22Rv1 (cell line): Measurements from ENCODE around the gene BLOC1S4.
"Not testable (repeated sequence)": the region's sequence is repeated elsewhere in the genome, so short reads cannot be mapped to it uniquely, and the experiment has no call there.

Experiments used
- H3K27ac ChIP-seq: fragments of 450-650 bp; 2 replicates; pipeline ENCODE4 v1.5.1; 2017
- ZFX ChIP-seq: fragments of 450-650 bp; IDR thresholded peaks from 2 replicates; pipeline ENCODE4 v1.6.1; 2017; ENCODE audit warnings: antibody characterized with exemption, borderline replicate concordance
- TF ChIP-seq, protein P1 (sequence below): fragments of 450-650 bp; IDR thresholded peaks from 2 replicates; pipeline ENCODE4 v1.5.1; 2017; ENCODE audit warnings: mild to moderate bottlenecking

BLOC1S4 gene

GRCh38 chr4:6755088-6755753 is 39.2 kb downstream of the BLOC1S4 start:
- no peak for TF ChIP-seq ZFX
- TF ChIP-seq, protein P1, sequence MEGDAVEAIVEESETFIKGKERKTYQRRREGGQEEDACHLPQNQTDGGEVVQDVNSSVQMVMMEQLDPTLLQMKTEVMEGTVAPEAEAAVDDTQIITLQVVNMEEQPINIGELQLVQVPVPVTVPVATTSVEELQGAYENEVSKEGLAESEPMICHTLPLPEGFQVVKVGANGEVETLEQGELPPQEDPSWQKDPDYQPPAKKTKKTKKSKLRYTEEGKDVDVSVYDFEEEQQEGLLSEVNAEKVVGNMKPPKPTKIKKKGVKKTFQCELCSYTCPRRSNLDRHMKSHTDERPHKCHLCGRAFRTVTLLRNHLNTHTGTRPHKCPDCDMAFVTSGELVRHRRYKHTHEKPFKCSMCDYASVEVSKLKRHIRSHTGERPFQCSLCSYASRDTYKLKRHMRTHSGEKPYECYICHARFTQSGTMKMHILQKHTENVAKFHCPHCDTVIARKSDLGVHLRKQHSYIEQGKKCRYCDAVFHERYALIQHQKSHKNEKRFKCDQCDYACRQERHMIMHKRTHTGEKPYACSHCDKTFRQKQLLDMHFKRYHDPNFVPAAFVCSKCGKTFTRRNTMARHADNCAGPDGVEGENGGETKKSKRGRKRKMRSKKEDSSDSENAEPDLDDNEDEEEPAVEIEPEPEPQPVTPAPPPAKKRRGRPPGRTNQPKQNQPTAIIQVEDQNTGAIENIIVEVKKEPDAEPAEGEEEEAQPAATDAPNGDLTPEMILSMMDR, result no peak
- H3K27ac ChIP-seq, result no peak overlapping the region

GRCh38 chr4:6756345-6756744 is 40.4 kb downstream of the BLOC1S4 start:
- not testable (repeated sequence) for H3K27ac ChIP-seq

GRCh38 chr4:6758728-6759127 is 42.8 kb downstream of the BLOC1S4 start:
- TF ChIP-seq, protein P1, result no peak
- no peak for TF ChIP-seq ZFX
- H3K27ac ChIP-seq, result no peak overlapping the region

GRCh38 chr4:6760865-6761264 is 44.9 kb downstream of the BLOC1S4 start:
- H3K27ac ChIP-seq, result peak overlapping the region; percentile 66
- no peak for TF ChIP-seq ZFX
- TF ChIP-seq, protein P1, result no peak

DNA sequence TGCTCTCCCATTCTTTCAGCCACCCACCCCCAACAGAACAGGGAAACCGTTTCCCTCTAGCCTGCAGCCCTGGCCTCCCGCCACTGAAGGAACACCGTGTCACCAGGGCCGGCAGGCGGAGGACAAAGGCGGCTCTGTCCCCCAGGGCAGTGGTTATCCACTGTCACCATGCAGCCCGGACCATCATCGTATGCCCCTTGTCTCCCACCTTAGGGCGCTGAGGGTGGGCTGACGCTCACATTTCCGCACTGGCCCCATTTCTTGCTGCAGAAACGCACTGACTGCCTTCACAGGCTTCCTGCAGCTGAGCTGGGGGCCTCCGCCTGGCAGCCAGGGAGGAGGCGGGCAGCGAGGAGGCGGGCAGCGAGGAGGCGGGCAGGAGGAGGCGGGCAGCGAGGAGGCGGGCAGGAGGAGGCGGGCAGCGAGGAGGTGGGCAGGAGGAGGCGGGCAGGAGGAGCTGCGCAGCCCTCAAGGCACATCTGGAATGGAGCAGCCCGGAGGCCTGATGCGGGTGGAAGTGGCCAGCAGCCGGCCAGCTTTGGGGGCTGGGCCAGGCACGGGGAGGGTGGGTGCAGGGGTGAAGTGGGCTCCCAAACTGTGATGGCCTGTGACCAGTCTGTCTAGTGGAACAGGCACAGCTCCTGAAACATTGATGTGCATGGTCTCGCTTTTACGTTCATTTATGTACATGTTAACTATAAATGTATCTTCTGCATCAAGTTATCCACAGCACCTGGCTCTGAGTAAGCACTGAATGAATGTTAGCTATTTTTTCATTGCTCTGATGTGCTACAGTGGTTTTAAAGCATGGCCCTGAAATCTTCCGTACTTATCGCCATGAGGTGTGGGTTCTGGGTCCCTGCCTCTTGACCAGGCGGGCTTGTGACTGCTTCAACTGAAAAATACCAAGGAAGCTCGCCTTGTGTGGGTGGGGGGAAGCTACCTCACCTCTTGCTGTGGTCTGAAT is 46.0 kb downstream of the BLOC1S4 start:
- H3K27ac ChIP-seq, result peak overlapping the region; percentile 66

GRCh38 chr4:6763330-6763851 is 47.4 kb downstream of the BLOC1S4 start:
- no peak for TF ChIP-seq ZFX
- H3K27ac ChIP-seq, result no peak overlapping the region

More for the DNA sequence above, 46.0 kb downstream of the BLOC1S4 start:
- TF ChIP-seq, protein P1, result no peak
- TF ChIP-seq ZFX, result no peak

GRCh38 chr4:6764976-6765620 is 49.1 kb downstream of the BLOC1S4 start:
- TF ChIP-seq ZFX, result no peak
- TF ChIP-seq, protein P1, result no peak
- no peak overlapping the region for H3K27ac ChIP-seq
